ENCODE data around the gene TMEM245. TPM values are rescaled to one million over a fixed set of nuclear protein-coding genes. Genes with fewer than 3 reads are reported as not detected.
A peak's percentile ranks its signal among the peaks of the same experiment; 100 is the strongest.

Gene TMEM245
- total and polyA plus RNA-seq, 2 donors (not counting 3 experiments of a cell fraction or from before 2014, with no cell fraction given) = 44.2 to 48.0 TPM

- Histone ChIP-seq H4K20me1 (replicated peaks; ENCODE audit: control insufficient read depth, extremely low read depth, insufficient read depth, low read length) (no peaks in the 10 kb centered on the region), H3K27ac (ENCODE audit: insufficient read depth, low read depth, low read length) (no peak overlapping the region), H3K27me3 (ENCODE audit: control insufficient read depth in 2 of 2, insufficient read depth in 2 of 2, low read length in 2 of 2) (peaks cover 31 to 33% of the 10 kb centered on the region in 2 experiments), H3K9me1 (replicated peaks; ENCODE audit: control insufficient read depth, extremely low read depth, insufficient read depth, low read length) (no peaks in the 10 kb centered on the region), H3K4me1 (ENCODE audit: control insufficient read depth, extremely low read depth, insufficient read depth, low read length) (no peaks in the 10 kb centered on the region), H3K9ac (replicated peaks; ENCODE audit: extremely low read depth, insufficient read depth, low read length) (no peak overlapping the region), H3K9me3 (replicated peaks; ENCODE audit: control insufficient read depth, insufficient read depth, low read length) (no peaks in the 10 kb centered on the region), H3K4me2 (ENCODE audit: insufficient read depth, low read length) (no peak overlapping the region), H3K4me3 (replicated peaks in 1 of 3; ENCODE audit: insufficient read depth in 1 of 3, low read depth in 1 of 3, low read length in 3 of 3) (no peak overlapping the region), H3K36me3 (ENCODE audit: control insufficient read depth in 2 of 2, extremely low read depth in 1 of 2, insufficient read depth in 2 of 2, low read length in 2 of 2) (no peaks in the 10 kb centered on the region), H2AFZ (ENCODE audit: low read depth, low read length) (no peak overlapping the region), H3K79me2 (ENCODE audit: control insufficient read depth, insufficient read depth, low read length) (no peaks in the 10 kb centered on the region)
- CTCF ChIA-PET = no interaction called here
- BruUV-seq (replicated peaks) = no TSS peak
- FAIRE-seq (no peak), DNase-seq (ENCODE audit: low read depth, low spot score) (no peak)
- TF ChIP-seq MAX (IDR thresholded peaks at IDR 0.05; ENCODE audit: insufficient read depth, insufficient read length) (no peak), POLR2A (IDR thresholded peaks at IDR 0.05; ENCODE audit: low read depth, low read length) (no peak), GATA2 (IDR thresholded peaks at IDR 0.05; ENCODE audit: insufficient read depth, insufficient read length, low read depth, low read length) (no peak)
- dilution Hi-C loops (cut with MboI; ENCODE audit: extremely low pct_ligation_motif_present, low sequenced_read_pairs) = no loop called here
- POLR2A ChIA-PET = no interaction called here
- intact Hi-C loops (cut with micrococcal nuclease) = no loop called here
Measured at GRCh38 chr9:109167716-109168115, 48.0 kb upstream of the TMEM245 start.

- no peak within 1 kb of the TSS for H3K4me3 ChIP-seq (replicated peaks in 1 of 3; ENCODE audit: insufficient read depth in 1 of 3, low read depth in 1 of 3, low read length in 3 of 3)
- H2AFZ ChIP-seq (ENCODE audit: low read depth, low read length) = no peak within 1 kb of the TSS
- no peaks in the 10 kb centered on the region for H3K4me1 ChIP-seq (ENCODE audit: control insufficient read depth, extremely low read depth, insufficient read depth, low read length)
- DNase-seq (ENCODE audit: low read depth, low spot score) = no peak
- ChIA-PET CTCF (interaction anchor here (0.5 kb wide), 1 partner anchor 320 kb away, joined by 3 read pairs; no protein-coding TSS in a partner anchor), POLR2A (no interaction called here)
- no peak within 1 kb of the TSS for H3K27ac ChIP-seq (ENCODE audit: insufficient read depth, low read depth, low read length)
- H3K79me2 ChIP-seq (ENCODE audit: control insufficient read depth, insufficient read depth, low read length) = no peaks in the 10 kb centered on the region
- no TSS peak for BruUV-seq (replicated peaks)
- peaks cover 32 to 33% of the 10 kb centered on the region in 2 experiments for H3K27me3 ChIP-seq (ENCODE audit: control insufficient read depth in 2 of 2, insufficient read depth in 2 of 2, low read length in 2 of 2)
- H4K20me1 ChIP-seq (replicated peaks; ENCODE audit: control insufficient read depth, extremely low read depth, insufficient read depth, low read length) = no peaks in the 10 kb centered on the region
- H3K4me2 ChIP-seq (ENCODE audit: insufficient read depth, low read length) = no peak within 1 kb of the TSS
- H3K9ac ChIP-seq (replicated peaks; ENCODE audit: extremely low read depth, insufficient read depth, low read length) = no peak within 1 kb of the TSS
- H3K36me3 ChIP-seq (ENCODE audit: control insufficient read depth in 2 of 2, extremely low read depth in 1 of 2, insufficient read depth in 2 of 2, low read length in 2 of 2) = no peaks in the 10 kb centered on the region
- no peak for FAIRE-seq
- dilution Hi-C loops (cut with MboI; ENCODE audit: extremely low pct_ligation_motif_present, low sequenced_read_pairs) (no loop called here), intact Hi-C loops (cut with micrococcal nuclease) (no loop called here)
- no peak for TF ChIP-seq MYC (IDR thresholded peaks at IDR 0.05; ENCODE audit: low read depth, low read length)
- peak; percentile 56 for TF ChIP-seq EZH2 (IDR thresholded peaks at IDR 0.05; ENCODE audit: borderline replicate concordance, low read depth, low read length, severe bottlenecking)
- no peaks in the 10 kb centered on the region for H3K9me1 ChIP-seq (replicated peaks; ENCODE audit: control insufficient read depth, extremely low read depth, insufficient read depth, low read length)
- no peaks in the 10 kb centered on the region for H3K9me3 ChIP-seq (replicated peaks; ENCODE audit: control insufficient read depth, insufficient read depth, low read length)
Measured at GRCh38 chr9:109166771-109167601, 47.2 kb upstream of the TMEM245 start, which contains the start of gene FRRS1L. TSS of gene FRRS1L (minus strand) at chr9:109167249. CDS start at chr9:109167138, 111 bp downstream.
